Measurements from ENCODE around the gene CCNK.

The CCNK gene

DNA sequence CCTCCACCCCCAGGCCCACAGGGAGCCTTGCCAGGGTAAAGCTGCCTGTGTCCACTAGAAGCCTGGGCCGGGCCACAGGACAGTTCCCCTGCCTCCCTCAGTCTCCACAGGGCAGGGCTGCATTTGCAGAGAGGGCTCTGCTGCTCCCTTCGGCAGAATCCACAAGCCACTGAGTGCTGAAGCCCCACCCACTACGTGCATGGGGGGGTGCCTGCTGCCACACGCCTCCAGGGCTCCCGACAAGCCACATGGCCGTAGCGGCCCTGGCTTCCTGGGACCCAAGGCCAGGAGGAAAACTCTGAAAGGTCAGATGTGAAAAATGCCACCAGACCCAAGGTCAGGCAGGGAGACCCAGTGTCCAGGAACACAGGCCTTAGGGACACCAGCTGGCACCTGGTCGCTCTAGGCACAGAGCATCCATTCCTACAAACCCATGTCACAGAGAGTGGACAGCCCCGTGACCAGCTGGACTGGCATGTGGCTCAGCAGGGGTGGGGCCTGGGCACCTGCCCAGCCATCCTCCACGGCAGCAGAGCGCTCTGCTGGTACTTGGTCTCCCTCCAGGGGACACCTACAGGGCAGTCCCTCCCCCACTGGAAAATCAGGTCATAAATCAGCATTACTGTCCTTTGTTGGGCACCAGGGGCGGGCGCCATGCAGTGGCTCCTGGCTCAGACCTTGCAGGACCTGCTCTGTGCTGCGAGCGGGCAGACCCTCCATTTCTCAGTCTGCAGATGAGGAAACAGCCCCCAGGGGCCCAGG is 79.9 kb downstream of the CCNK start:
- Histone ChIP-seq H3K4me1 (ENCODE audit: control insufficient read depth, insufficient read depth, low read length, poor library complexity, severe bottlenecking) (no peaks in the 10 kb centered on the region), H3K27me3 (replicated peaks; ENCODE audit: control insufficient read depth, insufficient read depth, low read length, poor library complexity, severe bottlenecking) (no peaks in the 10 kb centered on the region), H3K27ac (ENCODE audit: insufficient read depth, low read length, poor library complexity, severe bottlenecking) (no peak overlapping the region), H3K4me3 (ENCODE audit: insufficient read depth, low read depth, low read length, poor library complexity, severe bottlenecking) (no peak overlapping the region), H3K36me3 (ENCODE audit: control insufficient read depth, insufficient read depth, low read length) (no peaks in the 10 kb centered on the region), H3K9me3 (ENCODE audit: control insufficient read depth, low read length) (no peaks in the 10 kb centered on the region)
- no peak for DNase-seq

DNA sequence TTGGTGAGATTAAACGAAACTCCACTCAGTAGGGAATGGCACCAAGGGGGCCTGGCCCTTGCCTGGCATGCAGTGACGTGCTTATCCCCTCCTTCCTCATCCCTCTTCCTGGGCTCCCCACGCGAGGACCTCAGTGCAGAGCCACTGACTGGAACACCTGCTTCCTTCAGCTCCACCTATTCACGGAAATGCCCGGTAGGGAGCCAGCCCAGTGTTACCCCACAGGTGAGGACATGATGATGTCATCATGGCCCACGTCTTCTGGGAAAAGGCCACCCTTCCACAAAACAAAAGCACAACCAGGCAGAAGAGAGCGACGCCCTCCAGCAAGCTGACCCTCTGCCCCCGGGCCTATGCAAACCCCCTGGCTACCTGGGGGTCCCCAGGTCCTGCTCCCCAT is 80.7 kb downstream of the CCNK start:
- Histone ChIP-seq H3K4me1 (ENCODE audit: control insufficient read depth, insufficient read depth, low read length, poor library complexity, severe bottlenecking) (no peaks in the 10 kb centered on the region), H3K27ac (ENCODE audit: insufficient read depth, low read length, poor library complexity, severe bottlenecking) (no peak overlapping the region), H3K36me3 (ENCODE audit: control insufficient read depth, insufficient read depth, low read length) (no peaks in the 10 kb centered on the region), H3K9me3 (ENCODE audit: control insufficient read depth, low read length) (no peaks in the 10 kb centered on the region), H3K27me3 (replicated peaks; ENCODE audit: control insufficient read depth, insufficient read depth, low read length, poor library complexity, severe bottlenecking) (no peaks in the 10 kb centered on the region), H3K4me3 (ENCODE audit: insufficient read depth, low read depth, low read length, poor library complexity, severe bottlenecking) (no peak overlapping the region)
- DNase-seq, result no peak

Measured in effector memory CD4-positive, alpha-beta T cell (primary cell).